Stomach (tissue), 9 donors: ENCODE results near the gene PIGL. TPM values are rescaled to one million over a fixed set of nuclear protein-coding genes. Genes with fewer than 3 reads are reported as not detected.

ENCODE experiments used
- DNase-seq, 2 donors: peaks; one replicate each; pipeline versions ENCODE4 v3.0.0 to v3.0.0-alpha.2; 2013 to 2019
- H3K27ac ChIP-seq, 5 donors: fragments of 200-600 bp in 4 of 5; sonication (generic) in 4 of 5; one replicate each; pipeline ENCODE4 v1.5.1; 2013 to 2019; ENCODE audit warnings: mild to moderate bottlenecking in 1 of 5, moderate library complexity in 1 of 5
- H3K27me3 ChIP-seq, 3 donors: fragments of 200-600 bp; sonication (generic); one replicate each; pipeline ENCODE4 v1.5.1; 2017 to 2019; ENCODE audit warnings: mixed run types in 1 of 3
- H3K36me3 ChIP-seq, 4 donors: fragments of 200-600 bp; sonication (generic); 1 replicate in 3 of 4; 2 replicates in 1 of 4; pipeline ENCODE4 v1.5.1; 2016 to 2019
- H3K4me1 ChIP-seq, 4 donors: fragments of 200-600 bp; sonication (generic); one replicate each; pipeline ENCODE4 v1.5.1; 2016 to 2019
- H3K4me3 ChIP-seq, 4 donors: fragments of 200-600 bp; sonication (generic) in 3 of 4; one replicate each; pipeline ENCODE4 v1.5.1; 2016 to 2019; ENCODE audit warnings: mild to moderate bottlenecking in 1 of 4
- H3K9me3 ChIP-seq, 4 donors: fragments of 200-600 bp; sonication (generic); one replicate each; pipeline ENCODE4 v1.5.1; 2016 to 2019
- EP300 ChIP-seq: sonication (generic); formaldehyde crosslinking; IDR thresholded peaks from one replicate; pipeline ENCODE4 v1.6.1; 2017; ENCODE audit warnings: antibody characterized with exemption
- POLR2A ChIP-seq, 4 donors: fragments of 450-650 bp; IDR thresholded peaks; one replicate each; pipeline ENCODE4 v1.6.1; 2016; ENCODE audit warnings: antibody characterized with exemption in 4 of 4, control low read depth in 2 of 4, mild to moderate bottlenecking in 1 of 4, moderate library complexity in 1 of 4
- POLR2AphosphoS5 ChIP-seq, 3 donors: sonication (generic); formaldehyde crosslinking; IDR thresholded peaks; one replicate each; pipeline ENCODE4 v1.6.1; 2016; ENCODE audit warnings: antibody characterized with exemption in 3 of 3
- WGBS, 5 donors: extraction: QIAGEN DNeasy Blood & Tissue Kit in 3 of 5; methylation state at CpG; one replicate each; pipeline versions ENCODE4 v1.1.5 to v1.1.7; 2013 to 2018; 5-methylcytosine and 5-hydroxymethylcytosine counted together
- intact Hi-C: fragments of 100-400 bp; cut with DNase I; formaldehyde crosslinking; loops from one replicate; pipeline ENCODE4 v1.15.1; 2023; ENCODE audit warnings: low total_unique reads
- polyA plus RNA-seq, 3 donors: library from polyadenylated mRNA; stranded (reverse); fragments of 200-250 nt; gene quantifications; one replicate each; pipeline ENCODE4 v1.2.3, GENCODE V29; 2013
- total RNA-seq, 5 donors: library from RNA; depleted of rRNA; stranded (reverse); fragments of >200 nt; gene quantifications; one replicate each; pipeline versions ENCODE4 v1.1.0 to v1.2.3, GENCODE V29; 2014 to 2016
- TF ChIP-seq, protein P1 (sequence below), 7 experiments: fragments of 450-650 bp in 4 of 7; fragments of 200-600 bp in 3 of 7; sonication (generic) in 3 of 7; IDR thresholded peaks; one replicate each; pipeline ENCODE4 v1.5.1; 2016 to 2019; ENCODE audit warnings: antibody characterized with exemption in 7 of 7, control low read depth in 2 of 7, mild to moderate bottlenecking in 1 of 7
- donor health status: healthy with polysubstance abuse.
- donor health status: Bipolar disorder and iron deficiency.
- donor health status: healthy.

Gene PIGL
- total and polyA plus RNA-seq, 8 donors: 5.8 to 72.3 (median 35.3) TPM

- TF ChIP-seq POLR2AphosphoS5 (IDR thresholded peaks at IDR 0.05): no peak
- TF ChIP-seq EP300: no peak
- no peak for TF ChIP-seq POLR2A (IDR thresholded peaks at IDR 0.05)
- TF ChIP-seq, protein P1, sequence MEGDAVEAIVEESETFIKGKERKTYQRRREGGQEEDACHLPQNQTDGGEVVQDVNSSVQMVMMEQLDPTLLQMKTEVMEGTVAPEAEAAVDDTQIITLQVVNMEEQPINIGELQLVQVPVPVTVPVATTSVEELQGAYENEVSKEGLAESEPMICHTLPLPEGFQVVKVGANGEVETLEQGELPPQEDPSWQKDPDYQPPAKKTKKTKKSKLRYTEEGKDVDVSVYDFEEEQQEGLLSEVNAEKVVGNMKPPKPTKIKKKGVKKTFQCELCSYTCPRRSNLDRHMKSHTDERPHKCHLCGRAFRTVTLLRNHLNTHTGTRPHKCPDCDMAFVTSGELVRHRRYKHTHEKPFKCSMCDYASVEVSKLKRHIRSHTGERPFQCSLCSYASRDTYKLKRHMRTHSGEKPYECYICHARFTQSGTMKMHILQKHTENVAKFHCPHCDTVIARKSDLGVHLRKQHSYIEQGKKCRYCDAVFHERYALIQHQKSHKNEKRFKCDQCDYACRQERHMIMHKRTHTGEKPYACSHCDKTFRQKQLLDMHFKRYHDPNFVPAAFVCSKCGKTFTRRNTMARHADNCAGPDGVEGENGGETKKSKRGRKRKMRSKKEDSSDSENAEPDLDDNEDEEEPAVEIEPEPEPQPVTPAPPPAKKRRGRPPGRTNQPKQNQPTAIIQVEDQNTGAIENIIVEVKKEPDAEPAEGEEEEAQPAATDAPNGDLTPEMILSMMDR (IDR thresholded peaks at IDR 0.05): no peak
- DNase-seq: no peak
- H3K27ac ChIP-seq: no peak overlapping the region
- WGBS, 5 donors: 77 to 100% (median 93%) methylated on average over 1 of the region's 1 CpG
- intact Hi-C loops: no loop called here
- H3K36me3 ChIP-seq: peaks cover 0 to 4% (median 0%) of the 10 kb centered on the region in 4 donors
- H3K4me3 ChIP-seq: no peak overlapping the region
- H3K9me3 ChIP-seq: no peaks in the 10 kb centered on the region
- H3K4me1 ChIP-seq: peaks cover 0 to 12% (median 0%) of the 10 kb centered on the region in 4 donors
- H3K27me3 ChIP-seq: no peaks in the 10 kb centered on the region
Observed at GRCh38 chr17:16273499-16273898, 56.5 kb downstream of the PIGL start.

- Histone ChIP-seq H3K4me3 (no peak overlapping the region), H3K9me3 (no peaks in the 10 kb centered on the region), H3K27me3 (no peaks in the 10 kb centered on the region), H3K4me1 (peaks cover 0 to 8% (median 0%) of the 10 kb centered on the region in 4 donors), H3K36me3 (peaks cover 0 to 4% (median 0%) of the 10 kb centered on the region in 4 donors), H3K27ac (no peak overlapping the region)
- intact Hi-C loops: no loop called here
- DNase-seq: no peak
- 82 to 87% (median 86%) methylated on average over 6 of the region's 6 CpGs for WGBS, 5 donors
- no peak for TF ChIP-seq POLR2A (IDR thresholded peaks at IDR 0.05)
- no peak for TF ChIP-seq POLR2AphosphoS5 (IDR thresholded peaks at IDR 0.05)
- TF ChIP-seq, protein P1 (IDR thresholded peaks at IDR 0.05): no peak
- TF ChIP-seq EP300: no peak
Observed at GRCh38 chr17:16273929-16274339, 56.9 kb downstream of the PIGL start.

DNA sequence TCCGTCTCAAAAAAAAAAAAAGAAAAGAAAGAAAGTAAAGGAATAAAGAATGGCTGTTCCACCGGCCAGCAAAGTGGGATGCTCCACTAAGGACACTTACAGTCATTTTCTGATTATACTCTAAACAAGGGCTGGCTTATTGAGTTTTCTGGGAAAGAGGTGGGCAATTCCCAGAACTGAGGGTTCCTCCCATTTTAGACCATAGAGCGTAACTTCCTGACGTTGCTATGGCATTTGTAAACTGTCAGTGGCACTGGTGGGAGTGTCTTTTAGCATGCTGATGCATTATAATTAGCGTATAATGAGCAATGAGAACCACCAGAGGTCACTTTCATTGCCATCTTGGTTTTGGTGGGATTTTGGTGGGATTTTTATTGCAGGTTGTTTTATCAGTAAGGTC is 58.0 kb downstream of the PIGL start:
- no peak overlapping the region for H3K27ac ChIP-seq
- H3K36me3 ChIP-seq: peaks cover 0 to 4% (median 0%) of the 10 kb centered on the region in 4 donors
- H3K4me3 ChIP-seq: no peak overlapping the region
- no peaks in the 10 kb centered on the region for H3K4me1 ChIP-seq
- no peaks in the 10 kb centered on the region for H3K27me3 ChIP-seq
- WGBS, 5 donors: 90 to 97% (median 94%) methylated on average over 5 of the region's 5 CpGs
- no peaks in the 10 kb centered on the region for H3K9me3 ChIP-seq
- DNase-seq: no peak
- intact Hi-C loops: no loop called here
- TF ChIP-seq, protein P1 (IDR thresholded peaks at IDR 0.05): no peak
- no peak for TF ChIP-seq EP300
- TF ChIP-seq POLR2AphosphoS5 (IDR thresholded peaks at IDR 0.05): no peak
- TF ChIP-seq POLR2A (IDR thresholded peaks at IDR 0.05): no peak

DNA sequence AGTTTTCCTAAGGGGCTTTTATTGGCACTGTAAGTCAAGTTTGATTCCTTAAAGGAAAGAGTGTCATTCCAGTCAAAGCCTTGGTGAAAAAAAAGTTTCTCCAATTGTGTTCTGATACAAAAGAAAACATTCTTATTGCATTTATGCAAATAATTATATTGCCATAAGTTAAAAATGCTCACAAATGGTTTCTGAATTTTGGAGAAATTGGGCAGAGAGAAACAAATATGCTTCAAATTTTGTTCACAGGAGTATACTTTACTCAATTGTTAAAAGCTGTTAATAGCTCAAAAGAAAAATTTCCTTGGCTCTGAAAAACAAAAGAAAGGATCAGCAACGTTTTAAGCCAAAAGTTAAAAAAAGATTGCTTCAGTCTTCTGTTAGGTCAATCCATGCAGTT is 60.2 kb downstream of the PIGL start:
- Histone ChIP-seq H3K4me3 (no peak overlapping the region), H3K36me3 (peaks cover 0 to 4% (median 0%) of the 10 kb centered on the region in 4 donors), H3K27ac (no peak overlapping the region), H3K4me1 (no peaks in the 10 kb centered on the region), H3K27me3 (no peaks in the 10 kb centered on the region), H3K9me3 (no peaks in the 10 kb centered on the region)
- intact Hi-C loops: no loop called here
- WGBS, 5 donors: 46 to 81% (median 66%) methylated on average over 1 of the region's 1 CpG
- no peak for DNase-seq
- no peak for TF ChIP-seq EP300
- no peak for TF ChIP-seq POLR2AphosphoS5 (IDR thresholded peaks at IDR 0.05)
- TF ChIP-seq, protein P1 (IDR thresholded peaks at IDR 0.05): no peak
- no peak for TF ChIP-seq POLR2A (IDR thresholded peaks at IDR 0.05)
